ENCODE measurements around the gene RNU1-3. TPM values are rescaled to one million over a fixed set of nuclear protein-coding genes. Genes with fewer than 3 reads are reported as not detected.
"Not testable (repeated sequence)": the region's sequence is repeated elsewhere in the genome, so short reads cannot be mapped to it uniquely, and the experiment has no call there.

Gene RNU1-3
- total and polyA plus RNA-seq, 2 of the 13 experiments (the other 11 are each of a cell fraction or from before 2014, with no cell fraction given): under 0.01 to 11,018 TPM

- DNase-seq (ENCODE audit: low spot score); H3K4me2 ChIP-seq (ENCODE audit: low read depth, low read length); FAIRE-seq; H3K27me3 ChIP-seq (ENCODE audit: control insufficient read depth in 1 of 2, insufficient read depth in 2 of 2, low read length in 2 of 2); in situ Hi-C loops (cut with HindIII; ENCODE audit: extremely low pct_ligation_motif_present, low pct_unique_long_range_greater_than_20kb); H2AFZ ChIP-seq (ENCODE audit: low read length); CTCF ChIA-PET (ENCODE audit: low intra/inter-chr PET ratio, low total read pairs); H3K9ac ChIP-seq (ENCODE audit: insufficient read depth, low read depth, low read length); BruUV-seq (replicated peaks); ATAC-seq; H3K27ac ChIP-seq (ENCODE audit: extremely low read length, insufficient read depth, low read length); H3K36me3 ChIP-seq (replicated peaks in 1 of 2; ENCODE audit: control insufficient read depth in 1 of 2, insufficient read depth in 2 of 2, low read length in 2 of 2); H3K4me3 ChIP-seq (replicated peaks in 1 of 3; ENCODE audit: insufficient read depth in 1 of 3, low read depth in 2 of 3, low read length in 3 of 3); intact Hi-C loops (cut with micrococcal nuclease; ENCODE audit: unreplicated experiment); H3K9me3 ChIP-seq (ENCODE audit: low read length); POLR2A ChIA-PET: not testable (repeated sequence)
- 98% methylated on average over 53 of the region's 84 CpGs for WGBS (ENCODE audit: low lambda C conversion rate)
- Histone ChIP-seq H3K4me1 (ENCODE audit: insufficient read depth, low read length) (peaks cover 52% of the 10 kb centered on the region), H4K20me1 (ENCODE audit: insufficient read depth, low read length) (peaks cover 17% of the 10 kb centered on the region; the same call in 1 of the 2 replicates), H3K79me2 (ENCODE audit: insufficient read depth, low read length) (peaks cover 38% of the 10 kb centered on the region)
- TF ChIP-seq RBFOX2 (IDR thresholded peaks at IDR 0.05; ENCODE audit: low read depth, low read length) (peak; percentile 56; the same call in 1 of the 2 replicates), ZBTB38 (CRISPR knock-in tag; IDR thresholded peaks at IDR 0.05) (0 out of 2 replicates have a peak, but pooled peaks have one; percentile 35)
These were observed 19.3 kb downstream of the RNU1-3 start for GRCh38 chr1:16647179-16648176.

- POLR2A ChIA-PET: interaction anchor here (2.4 kb wide), 1 partner anchor 38 kb away, joined by 17 read pairs; no protein-coding TSS in a partner anchor
- H3K27ac ChIP-seq (ENCODE audit: extremely low read length, insufficient read depth, low read length): peak overlapping the region; percentile 96
- peaks cover 46% of the 10 kb centered on the region for H3K79me2 ChIP-seq (ENCODE audit: insufficient read depth, low read length)
- H3K4me1 ChIP-seq (ENCODE audit: insufficient read depth, low read length): peaks cover 54% of the 10 kb centered on the region
- H3K36me3 ChIP-seq (replicated peaks in 1 of 2; ENCODE audit: control insufficient read depth in 1 of 2, insufficient read depth in 2 of 2, low read length in 2 of 2); H3K27me3 ChIP-seq (ENCODE audit: control insufficient read depth in 1 of 2, insufficient read depth in 2 of 2, low read length in 2 of 2); FAIRE-seq; intact Hi-C loops (cut with micrococcal nuclease; ENCODE audit: unreplicated experiment); in situ Hi-C loops (cut with HindIII; ENCODE audit: extremely low pct_ligation_motif_present, low pct_unique_long_range_greater_than_20kb); BruUV-seq (replicated peaks); H3K9me3 ChIP-seq (ENCODE audit: low read length); CTCF ChIA-PET (ENCODE audit: low intra/inter-chr PET ratio, low total read pairs); H2AFZ ChIP-seq (ENCODE audit: low read length); DNase-seq (ENCODE audit: low spot score); ATAC-seq: not testable (repeated sequence)
- H3K4me2 ChIP-seq (ENCODE audit: low read depth, low read length): peak overlapping the region; percentile 96
- H3K4me3 ChIP-seq (replicated peaks in 1 of 3; ENCODE audit: insufficient read depth in 1 of 3, low read depth in 2 of 3, low read length in 3 of 3): peak overlapping the region in 2 of 3 experiments; percentile 85 to 96; a peak in 2 of 6 replicates
- peaks cover 19% of the 10 kb centered on the region; the same call in 1 of the 2 replicates for H4K20me1 ChIP-seq (ENCODE audit: insufficient read depth, low read length)
- H3K9ac ChIP-seq (ENCODE audit: insufficient read depth, low read depth, low read length): peak overlapping the region; percentile 99; the same call in 1 of the 2 replicates
- 99% methylated on average over 12 of the region's 17 CpGs for WGBS (ENCODE audit: low lambda C conversion rate)
These were observed 20.0 kb downstream of the RNU1-3 start for GRCh38 chr1:16646716-16647115.

Data from HepG2 (cell line).